Hindlimb muscle (tissue), 1 donor: Measurements from ENCODE around the gene C11orf24. TPM values are rescaled to one million over a fixed set of nuclear protein-coding genes. Genes with fewer than 3 reads are reported as not detected.

Source experiments
- polyA plus RNA-seq: library from polyadenylated mRNA; unstranded; fragments of 120-200 nt; gene quantifications from one replicate; pipeline ENCODE4 v1.2.1, GENCODE V29; 2013; ENCODE audit not compliant: insufficient read length

Gene C11orf24
- polyA plus RNA-seq, 1 donor, result 23.3 TPM

Other genes starting within 250 kb of the C11orf24 start
- 81.6 TPM for gene NDUFS8, start 241.3 kb downstream of the C11orf24 start, polyA plus RNA-seq
- 27.8 TPM for gene TCIRG1, start 232.9 kb downstream of the C11orf24 start, polyA plus RNA-seq
- 20.4 TPM for gene CHKA, start 150.6 kb downstream of the C11orf24 start, polyA plus RNA-seq
- 43.7 TPM for gene KMT5B, start 58.7 kb downstream of the C11orf24 start, polyA plus RNA-seq
- gene LRP5, start 40.6 kb upstream of the C11orf24 start, polyA plus RNA-seq, result 55.0 TPM
- 62.8 TPM for gene PPP6R3, start 188.8 kb upstream of the C11orf24 start, polyA plus RNA-seq